Non-pigmented ciliary epithelial cell (primary cell): Measurements from ENCODE around the gene CYGB.
"Not testable (repeated sequence)": the region's sequence is repeated elsewhere in the genome, so short reads cannot be mapped to it uniquely, and the experiment has no call there.

ENCODE experiments used
- DNase-seq: peaks from one replicate; pipeline ENCODE4 v3.0.0-alpha.2; 2010; ENCODE audit warnings: low read depth

Gene CYGB

GRCh38 chr17:76567634-76568432 is 30.3 kb upstream of the CYGB start:
- DNase-seq: no peak

GRCh38 chr17:76566988-76567431 is 29.5 kb upstream of the CYGB start:
- DNase-seq: no peak

- no peak for DNase-seq
These were observed 29.1 kb upstream of the CYGB start for GRCh38 chr17:76566613-76566943.

- DNase-seq: no peak
These were observed 28.5 kb upstream of the CYGB start for GRCh38 chr17:76565728-76566612.

- not testable (repeated sequence) for DNase-seq
These were observed 27.6 kb upstream of the CYGB start for GRCh38 chr17:76564991-76565727.

- DNase-seq: not testable (repeated sequence)
These were observed 25.9 kb upstream of the CYGB start for GRCh38 chr17:76563359-76563758.

- DNase-seq: peak; percentile 17
These were observed 25.2 kb upstream of the CYGB start for GRCh38 chr17:76562734-76563148.

GRCh38 chr17:76561799-76562268 is 24.3 kb upstream of the CYGB start:
- no peak for DNase-seq

- no peak for DNase-seq
These were observed 23.8 kb upstream of the CYGB start for GRCh38 chr17:76561332-76561731.

GRCh38 chr17:76560877-76561221 is 23.3 kb upstream of the CYGB start:
- no peak for DNase-seq

- no peak for DNase-seq
These were observed 22.7 kb upstream of the CYGB start for GRCh38 chr17:76560036-76560876.

GRCh38 chr17:76559460-76559859 is 22.0 kb upstream of the CYGB start:
- DNase-seq: not testable (repeated sequence)

GRCh38 chr17:76558198-76559095 is 20.9 kb upstream of the CYGB start:
- DNase-seq: no peak

GRCh38 chr17:76557368-76558197 is 20.1 kb upstream of the CYGB start:
- peak; percentile 78 for DNase-seq

- DNase-seq: no peak
These were observed 19.4 kb upstream of the CYGB start for GRCh38 chr17:76556765-76557367.

- no peak for DNase-seq
These were observed 16.6 kb upstream of the CYGB start for GRCh38 chr17:76554131-76554530.

- DNase-seq: no peak
These were observed 15.8 kb upstream of the CYGB start for GRCh38 chr17:76553178-76553908.

- no peak for DNase-seq
These were observed 14.2 kb upstream of the CYGB start for GRCh38 chr17:76551685-76552084.
